GM12864 (cell line): ENCODE results near the gene LEMD1.

ENCODE experiments used
- DNase-seq: peaks from one replicate; pipeline ENCODE4 v3.0.0-alpha.2; 2011; ENCODE audit warnings: low read depth
- H3K4me3 ChIP-seq: 2 replicates; pipeline ENCODE4 v1.5.1; 2011; ENCODE audit warnings: mild to moderate bottlenecking, low read depth, low read length, control low read depth
- CTCF ChIP-seq: IDR thresholded peaks from 2 replicates; pipeline ENCODE4 v1.5.1; 2011; ENCODE audit warnings: low read depth, mild to moderate bottlenecking, moderate library complexity, low read length, control low read depth, inconsistent platforms; ENCODE audit errors: missing control alignments

The LEMD1 gene

GRCh38 chr1:205421798-205422197 is at the start of gene LEMD1:
Gene LEMD1 (minus strand): TSS chr1:205422056. CDS start chr1:205420536, 1,520 bp downstream.
- DNase-seq = no peak

GRCh38 chr1:205470131-205470530 is 48.3 kb upstream of the LEMD1 start:
- H3K4me3 ChIP-seq = no peak overlapping the region
- DNase-seq = no peak
- no peak for TF ChIP-seq CTCF

More at GRCh38 chr1:205421798-205422197, at the start of gene LEMD1:
- H3K4me3 ChIP-seq = no peak within 1 kb of the TSS
- no peak for TF ChIP-seq CTCF

GRCh38 chr1:205466595-205467220 is 44.9 kb upstream of the LEMD1 start:
- DNase-seq = no peak
- TF ChIP-seq CTCF = no peak
- no peak overlapping the region for H3K4me3 ChIP-seq

- H3K4me3 ChIP-seq = no peak overlapping the region
- DNase-seq = no peak
- no peak for TF ChIP-seq CTCF
Observed at GRCh38 chr1:205465392-205465791, 43.5 kb upstream of the LEMD1 start.

- no peak overlapping the region for H3K4me3 ChIP-seq
- DNase-seq = no peak
- no peak for TF ChIP-seq CTCF
Observed at GRCh38 chr1:205458777-205459566, 37.1 kb upstream of the LEMD1 start.

GRCh38 chr1:205456868-205457745 is 35.3 kb upstream of the LEMD1 start:
- H3K4me3 ChIP-seq = no peak overlapping the region

More at GRCh38 chr1:205456868-205457745, 35.3 kb upstream of the LEMD1 start:
- DNase-seq = no peak
- TF ChIP-seq CTCF = no peak
